HepG2 (cell line): ENCODE measurements around the gene CLPX. TPM values are rescaled to one million over a fixed set of nuclear protein-coding genes. Genes with fewer than 3 reads are reported as not detected.

Experiments
- ARID2 ChIP-seq: sonication (generic); formaldehyde crosslinking; IDR thresholded peaks from 2 replicates; pipeline ENCODE4 v1.8.1; 2022; ENCODE audit warnings: mild to moderate bottlenecking, missing genetic modification reagents, borderline replicate concordance
- ARNT2 ChIP-seq: sonication (generic); formaldehyde crosslinking; IDR thresholded peaks from 2 replicates; pipeline ENCODE4 v1.8.0; 2022; ENCODE audit warnings: mild to moderate bottlenecking, low read depth, missing genetic modification reagents, moderate library complexity
- CHD2 ChIP-seq: IDR thresholded peaks from 2 replicates; pipeline ENCODE4 v1.6.1; 2011; ENCODE audit warnings: low read depth, low read length, improper control_type of control experiment
- HOXA3 ChIP-seq: sonication (generic); formaldehyde crosslinking; IDR thresholded peaks from 2 replicates; pipeline ENCODE4 v1.5.0; 2020; ENCODE audit warnings: missing genetic modification reagents
- MXI1 ChIP-seq: IDR thresholded peaks from 3 replicates; pipeline ENCODE4 v1.6.1; 2012; ENCODE audit warnings: low read depth, low read length, inconsistent platforms, borderline replicate concordance
- MYC ChIP-seq: sonication (generic); formaldehyde crosslinking; IDR thresholded peaks from 2 replicates; pipeline ENCODE4 v1.9.0; 2021; ENCODE audit warnings: missing genetic modification reagents, borderline replicate concordance
- SAP130 ChIP-seq: IDR thresholded peaks from 2 replicates; pipeline ENCODE4 v1.6.1; 2016; ENCODE audit warnings: low read depth
- THAP11 ChIP-seq: IDR thresholded peaks from 2 replicates; pipeline ENCODE4 v1.6.1; 2016; ENCODE audit warnings: missing biosample characterization, missing genetic modification reagents
- ZNF235 ChIP-seq: sonication (generic); formaldehyde crosslinking; IDR thresholded peaks from 2 replicates; pipeline ENCODE4 v1.8.1; 2023; ENCODE audit warnings: mild to moderate bottlenecking, missing genetic modification reagents, borderline replicate concordance
- ZNF24 ChIP-seq: fragments of 450-650 bp; IDR thresholded peaks from 2 replicates; pipeline ENCODE4 v1.6.1; 2017; ENCODE audit warnings: antibody characterized with exemption, mild to moderate bottlenecking
- ZNF274 ChIP-seq: sonication (generic); formaldehyde crosslinking; IDR thresholded peaks from 2 replicates; pipeline ENCODE4 v1.5.1; 2020; ENCODE audit warnings: mild to moderate bottlenecking, missing genetic modification reagents
- ZNF329 ChIP-seq: sonication (generic); formaldehyde crosslinking; IDR thresholded peaks from 2 replicates; pipeline ENCODE4 v1.9.0; 2021; ENCODE audit warnings: low read depth, mild to moderate bottlenecking, missing genetic modification reagents
- ZNF614 ChIP-seq: IDR thresholded peaks from 2 replicates; pipeline ENCODE4 v1.6.1; 2018; ENCODE audit warnings: missing biosample characterization, missing genetic modification reagents, inconsistent platforms, borderline replicate concordance
- ZSCAN21 ChIP-seq: sonication (generic); formaldehyde crosslinking; IDR thresholded peaks from 2 replicates; pipeline ENCODE4 v1.8.0; 2022; ENCODE audit warnings: mild to moderate bottlenecking, missing genetic modification reagents, moderate library complexity, borderline replicate concordance
- polyA plus RNA-seq, 8 experiments: library from polyadenylated mRNA; depleted of rRNA in 3 of 8; stranded (reverse) in 7 of 8; unstranded in 1 of 8; fragments of >200 nt; fragmentation: Illumina TruSeq in 4 of 8; extraction: Trizol in 4 of 8; gene quantifications; 2 replicates each; pipeline versions ENCODE4 v1.2.1 to v1.2.3, GENCODE V29; 2011 to 2016; ENCODE audit warnings: low read depth in 4 of 8, missing spikeins in 1 of 8, mixed read lengths in 1 of 8; ENCODE audit not compliant: insufficient read depth in 1 of 8
- total RNA-seq, 5 experiments: library from RNA; depleted of rRNA; stranded (reverse); fragments of >200 nt; fragmentation: Illumina TruSeq; extraction: Trizol; gene quantifications; 2 replicates each; pipeline ENCODE4 v1.2.3, GENCODE V29; 2016; ENCODE audit warnings: low read depth in 1 of 5
- TF ChIP-seq, protein P1 (sequence below): IDR thresholded peaks from 2 replicates; pipeline ENCODE4 v1.6.1; 2016; ENCODE audit warnings: control low read depth
- TF ChIP-seq, protein P2 (sequence below): sonication (generic); formaldehyde crosslinking; IDR thresholded peaks from 2 replicates; pipeline ENCODE4 v1.4.0; 2020; ENCODE audit warnings: missing genetic modification reagents, borderline replicate concordance
- TF ChIP-seq, protein P3 (sequence below): sonication (generic); formaldehyde crosslinking; IDR thresholded peaks from 2 replicates; pipeline ENCODE4 v1.4.0; 2020; ENCODE audit warnings: mild to moderate bottlenecking, missing genetic modification reagents
- TF ChIP-seq, protein P4 (sequence below): sonication (generic); formaldehyde crosslinking; IDR thresholded peaks from 2 replicates; pipeline ENCODE4 v1.4.0; 2020; ENCODE audit warnings: missing genetic modification reagents
- TF ChIP-seq, protein P5 (sequence below): sonication (generic); formaldehyde crosslinking; IDR thresholded peaks from 2 replicates; pipeline ENCODE4 v1.5.1; 2020; ENCODE audit warnings: mild to moderate bottlenecking, missing genetic modification reagents, borderline replicate concordance
- TF ChIP-seq, protein P6 (sequence below): sonication (generic); formaldehyde crosslinking; IDR thresholded peaks from 2 replicates; pipeline ENCODE4 v1.5.0; 2020; ENCODE audit warnings: mild to moderate bottlenecking, missing genetic modification reagents

Gene CLPX
- total and polyA plus RNA-seq, 2 of the 13 experiments (the other 11 are each of a cell fraction or from before 2014, with no cell fraction given): 33.9 to 61.3 TPM

DNA sequence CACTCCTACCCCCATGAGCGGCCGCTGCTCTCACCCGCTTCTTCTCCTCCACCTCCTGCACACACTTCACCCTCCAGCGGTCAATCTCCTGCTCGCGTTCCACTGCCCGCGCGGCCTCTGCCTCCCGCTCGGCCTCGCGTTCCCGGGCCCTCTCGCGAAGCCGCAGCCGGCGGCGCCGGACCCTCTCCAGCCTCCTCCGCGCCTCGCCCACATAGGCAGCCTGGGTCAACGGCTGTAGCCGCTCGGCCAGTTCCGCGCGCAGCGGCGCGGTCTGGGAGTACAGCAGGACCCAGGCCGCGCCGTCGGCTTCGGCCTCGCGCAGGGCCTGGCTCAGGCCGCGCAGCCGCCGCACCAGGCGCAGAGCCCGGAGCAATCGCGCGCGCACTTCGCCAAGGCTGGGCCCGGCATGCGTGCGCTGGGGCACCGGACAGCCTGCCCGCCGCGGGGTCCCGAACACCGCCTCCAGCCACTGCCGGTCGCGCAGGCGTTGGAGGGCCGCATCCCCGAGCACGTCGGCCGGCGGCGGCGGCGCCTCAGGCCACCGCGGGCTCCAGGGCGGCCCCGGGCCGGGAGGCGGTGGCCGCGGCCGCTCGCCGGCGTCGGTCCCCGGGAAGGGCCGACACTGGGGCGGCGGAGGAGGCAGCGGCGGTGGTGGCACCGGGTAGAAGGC, 52.1 kb downstream of the CLPX start (continued):
- TF ChIP-seq, protein P1, sequence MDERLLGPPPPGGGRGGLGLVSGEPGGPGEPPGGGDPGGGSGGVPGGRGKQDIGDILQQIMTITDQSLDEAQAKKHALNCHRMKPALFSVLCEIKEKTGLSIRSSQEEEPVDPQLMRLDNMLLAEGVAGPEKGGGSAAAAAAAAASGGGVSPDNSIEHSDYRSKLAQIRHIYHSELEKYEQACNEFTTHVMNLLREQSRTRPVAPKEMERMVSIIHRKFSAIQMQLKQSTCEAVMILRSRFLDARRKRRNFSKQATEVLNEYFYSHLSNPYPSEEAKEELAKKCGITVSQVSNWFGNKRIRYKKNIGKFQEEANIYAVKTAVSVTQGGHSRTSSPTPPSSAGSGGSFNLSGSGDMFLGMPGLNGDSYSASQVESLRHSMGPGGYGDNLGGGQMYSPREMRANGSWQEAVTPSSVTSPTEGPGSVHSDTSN: no peak
- TF ChIP-seq, protein P2, sequence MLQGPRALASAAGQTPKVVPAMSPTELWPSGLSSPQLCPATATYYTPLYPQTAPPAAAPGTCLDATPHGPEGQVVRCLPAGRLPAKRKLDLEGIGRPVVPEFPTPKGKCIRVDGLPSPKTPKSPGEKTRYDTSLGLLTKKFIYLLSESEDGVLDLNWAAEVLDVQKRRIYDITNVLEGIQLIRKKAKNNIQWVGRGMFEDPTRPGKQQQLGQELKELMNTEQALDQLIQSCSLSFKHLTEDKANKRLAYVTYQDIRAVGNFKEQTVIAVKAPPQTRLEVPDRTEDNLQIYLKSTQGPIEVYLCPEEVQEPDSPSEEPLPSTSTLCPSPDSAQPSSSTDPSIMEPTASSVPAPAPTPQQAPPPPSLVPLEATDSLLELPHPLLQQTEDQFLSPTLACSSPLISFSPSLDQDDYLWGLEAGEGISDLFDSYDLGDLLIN: peak; percentile 68; the same call in 1 of the 2 replicates
- 0 out of 2 replicates have a peak, but pooled peaks have one; percentile 36 for TF ChIP-seq ZSCAN21 (CRISPR knock-in tag)
- TF ChIP-seq ZNF24: no peak
- TF ChIP-seq, protein P3, sequence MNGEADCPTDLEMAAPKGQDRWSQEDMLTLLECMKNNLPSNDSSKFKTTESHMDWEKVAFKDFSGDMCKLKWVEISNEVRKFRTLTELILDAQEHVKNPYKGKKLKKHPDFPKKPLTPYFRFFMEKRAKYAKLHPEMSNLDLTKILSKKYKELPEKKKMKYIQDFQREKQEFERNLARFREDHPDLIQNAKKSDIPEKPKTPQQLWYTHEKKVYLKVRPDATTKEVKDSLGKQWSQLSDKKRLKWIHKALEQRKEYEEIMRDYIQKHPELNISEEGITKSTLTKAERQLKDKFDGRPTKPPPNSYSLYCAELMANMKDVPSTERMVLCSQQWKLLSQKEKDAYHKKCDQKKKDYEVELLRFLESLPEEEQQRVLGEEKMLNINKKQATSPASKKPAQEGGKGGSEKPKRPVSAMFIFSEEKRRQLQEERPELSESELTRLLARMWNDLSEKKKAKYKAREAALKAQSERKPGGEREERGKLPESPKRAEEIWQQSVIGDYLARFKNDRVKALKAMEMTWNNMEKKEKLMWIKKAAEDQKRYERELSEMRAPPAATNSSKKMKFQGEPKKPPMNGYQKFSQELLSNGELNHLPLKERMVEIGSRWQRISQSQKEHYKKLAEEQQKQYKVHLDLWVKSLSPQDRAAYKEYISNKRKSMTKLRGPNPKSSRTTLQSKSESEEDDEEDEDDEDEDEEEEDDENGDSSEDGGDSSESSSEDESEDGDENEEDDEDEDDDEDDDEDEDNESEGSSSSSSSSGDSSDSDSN: peak; percentile 92
- 0 out of 2 replicates have a peak, but pooled peaks have one; percentile 48 for TF ChIP-seq ZNF235 (CRISPR knock-in tag)
- TF ChIP-seq ARNT2 (CRISPR knock-in tag): 0 out of 2 replicates have a peak, but pooled peaks have one; percentile 17
- TF ChIP-seq ZNF329 (CRISPR knock-in tag): 0 out of 2 replicates have a peak, but pooled peaks have one; percentile 51
- peak; percentile 32; the same call in 1 of the 3 replicates for TF ChIP-seq MXI1
- TF ChIP-seq MYC: peak; percentile 33; the same call in 1 of the 2 replicates
- TF ChIP-seq CHD2: peak; percentile 86
- TF ChIP-seq, protein P4, sequence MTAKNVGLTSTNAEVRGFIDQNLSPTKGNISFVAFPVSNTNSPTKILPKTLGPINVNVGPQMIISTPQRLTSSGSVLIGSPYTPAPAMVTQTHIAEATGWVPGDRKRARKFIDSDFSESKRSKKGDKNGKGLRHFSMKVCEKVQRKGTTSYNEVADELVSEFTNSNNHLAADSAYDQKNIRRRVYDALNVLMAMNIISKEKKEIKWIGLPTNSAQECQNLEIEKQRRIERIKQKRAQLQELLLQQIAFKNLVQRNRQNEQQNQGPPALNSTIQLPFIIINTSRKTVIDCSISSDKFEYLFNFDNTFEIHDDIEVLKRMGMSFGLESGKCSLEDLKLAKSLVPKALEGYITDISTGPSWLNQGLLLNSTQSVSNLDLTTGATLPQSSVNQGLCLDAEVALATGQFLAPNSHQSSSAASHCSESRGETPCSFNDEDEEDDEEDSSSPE (CRISPR knock-in tag): 0 out of 2 replicates have a peak, but pooled peaks have one; percentile 31
- peak; percentile 11; the same call in 1 of the 2 replicates for TF ChIP-seq HOXA3 (CRISPR knock-in tag)
- TF ChIP-seq SAP130 (CRISPR knock-in tag): peak; percentile 34
- 0 out of 2 replicates have a peak, but pooled peaks have one; percentile 21 for TF ChIP-seq THAP11 (CRISPR knock-in tag)
- 0 out of 2 replicates have a peak, but pooled peaks have one; percentile 22 for TF ChIP-seq ARID2 (CRISPR knock-in tag)
- peak; percentile 48; the same call in 1 of the 2 replicates for TF ChIP-seq ZNF614 (CRISPR knock-in tag)
- TF ChIP-seq, protein P5, sequence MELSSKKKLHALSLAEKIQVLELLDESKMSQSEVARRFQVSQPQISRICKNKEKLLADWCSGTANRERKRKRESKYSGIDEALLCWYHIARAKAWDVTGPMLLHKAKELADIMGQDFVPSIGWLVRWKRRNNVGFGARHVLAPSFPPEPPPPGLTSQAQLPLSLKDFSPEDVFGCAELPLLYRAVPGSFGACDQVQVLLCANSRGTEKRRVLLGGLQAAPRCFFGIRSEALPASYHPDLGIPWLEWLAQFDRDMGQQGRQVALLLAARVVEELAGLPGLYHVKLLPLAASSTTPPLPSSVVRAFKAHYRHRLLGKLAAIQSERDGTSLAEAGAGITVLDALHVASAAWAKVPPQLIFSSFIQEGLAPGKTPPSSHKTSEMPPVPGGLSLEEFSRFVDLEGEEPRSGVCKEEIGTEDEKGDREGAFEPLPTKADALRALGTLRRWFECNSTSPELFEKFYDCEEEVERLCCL: no peak
- TF ChIP-seq ZNF274: 0 out of 2 replicates have a peak, but pooled peaks have one; percentile 26
- TF ChIP-seq, protein P6, sequence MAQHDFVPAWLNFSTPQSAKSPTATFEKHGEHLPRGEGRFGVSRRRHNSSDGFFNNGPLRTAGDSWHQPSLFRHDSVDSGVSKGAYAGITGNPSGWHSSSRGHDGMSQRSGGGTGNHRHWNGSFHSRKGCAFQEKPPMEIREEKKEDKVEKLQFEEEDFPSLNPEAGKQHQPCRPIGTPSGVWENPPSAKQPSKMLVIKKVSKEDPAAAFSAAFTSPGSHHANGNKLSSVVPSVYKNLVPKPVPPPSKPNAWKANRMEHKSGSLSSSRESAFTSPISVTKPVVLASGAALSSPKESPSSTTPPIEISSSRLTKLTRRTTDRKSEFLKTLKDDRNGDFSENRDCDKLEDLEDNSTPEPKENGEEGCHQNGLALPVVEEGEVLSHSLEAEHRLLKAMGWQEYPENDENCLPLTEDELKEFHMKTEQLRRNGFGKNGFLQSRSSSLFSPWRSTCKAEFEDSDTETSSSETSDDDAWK: no peak
